BE2C (cell line): ENCODE measurements around the gene TLX1.

Experiments
- DNase-seq: peaks from one replicate; pipeline ENCODE4 v3.0.0-alpha.2; 2020
- H3K27me3 ChIP-seq: fragments of 250-450 bp; sonication (Bioruptor Pico); 2 replicates; pipeline ENCODE4 v1.5.1; 2020; ENCODE audit warnings: mild to moderate bottlenecking
- H3K36me3 ChIP-seq: fragments of 250-450 bp; sonication (Bioruptor Pico); 2 replicates; pipeline ENCODE4 v1.5.1; 2020; ENCODE audit warnings: mild to moderate bottlenecking
- H3K4me1 ChIP-seq: fragments of 250-450 bp; sonication (Bioruptor Pico); 2 replicates; pipeline ENCODE4 v1.5.1; 2020
- H3K4me3 ChIP-seq: 2 replicates; pipeline ENCODE4 v1.5.1; 2011; ENCODE audit warnings: low read depth, low read length
- H3K9me3 ChIP-seq: fragments of 250-450 bp; sonication (Bioruptor Pico); 2 replicates; pipeline ENCODE4 v1.5.1; 2020
- CTCF ChIP-seq: IDR thresholded peaks from 2 replicates; pipeline ENCODE4 v1.5.1; 2012; ENCODE audit warnings: mild to moderate bottlenecking, low read depth, low read length

Gene TLX1

DNA sequence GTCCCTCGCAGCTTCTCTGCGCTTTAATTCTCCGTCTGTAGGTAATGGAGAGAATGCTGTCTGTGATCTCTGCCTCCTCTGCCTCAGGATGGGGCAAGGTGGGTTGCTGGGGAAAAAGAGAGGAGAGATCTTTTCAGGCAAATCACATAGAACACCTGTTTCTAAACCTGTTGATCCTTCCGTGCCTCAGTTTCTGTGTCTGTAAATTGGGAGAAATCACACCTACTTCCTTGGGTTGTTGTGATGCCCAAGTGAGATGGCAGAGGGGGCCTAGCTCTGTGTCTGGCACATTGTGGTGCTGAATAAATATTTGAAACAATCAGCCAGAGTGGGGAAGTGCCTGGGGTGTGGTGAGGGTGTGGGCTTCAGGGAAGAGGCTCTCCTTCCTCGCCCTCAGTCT lies 40.5 kb upstream of the TLX1 start:
- Histone ChIP-seq H3K4me3 (no peak overlapping the region), H3K36me3 (no peaks in the 10 kb centered on the region), H3K27me3 (no peaks in the 10 kb centered on the region), H3K4me1 (peaks cover 18% of the 10 kb centered on the region), H3K9me3 (no peaks in the 10 kb centered on the region)
- DNase-seq, result no peak
- TF ChIP-seq CTCF, result no peak

DNA sequence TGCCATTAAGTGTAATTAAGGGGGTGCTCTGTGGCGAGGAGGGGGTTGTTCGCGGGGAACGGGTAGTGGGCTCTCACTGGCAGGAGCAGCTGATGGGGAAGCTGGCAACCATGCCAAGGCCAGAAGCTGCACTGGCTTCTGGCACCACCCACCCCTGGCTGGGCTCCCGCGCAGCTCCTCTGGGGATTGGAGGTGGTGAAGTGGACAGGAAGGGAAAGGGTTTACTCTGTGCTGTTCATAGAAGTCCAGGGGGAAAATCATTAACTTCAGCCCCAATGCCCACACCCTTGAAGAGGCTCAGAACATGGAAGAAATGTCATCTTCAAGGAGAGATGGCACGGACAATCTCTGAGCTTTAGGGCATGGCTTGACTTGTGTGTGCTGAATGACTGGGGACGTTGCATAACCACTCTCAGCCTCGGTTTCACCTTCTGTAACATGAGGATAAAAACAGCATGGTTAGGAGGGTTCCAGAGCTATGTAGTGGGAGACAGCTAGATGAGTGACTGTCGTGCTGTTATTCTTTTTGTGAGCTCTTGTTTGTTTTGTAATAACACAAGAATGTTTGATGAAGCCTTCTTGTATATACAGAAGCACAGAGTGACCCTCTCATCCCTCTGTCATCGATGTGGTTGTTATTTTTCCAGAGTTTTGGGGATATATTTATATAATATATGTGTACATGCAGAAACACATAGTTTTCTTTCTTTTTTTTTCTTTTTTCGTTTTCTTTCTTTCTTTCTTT lies 39.4 kb upstream of the TLX1 start:
- no peaks in the 10 kb centered on the region for H3K9me3 ChIP-seq
- DNase-seq, result peak; percentile 39
- no peak for TF ChIP-seq CTCF
- H3K4me3 ChIP-seq, result no peak overlapping the region
- peaks cover 13% of the 10 kb centered on the region for H3K4me1 ChIP-seq
- no peaks in the 10 kb centered on the region for H3K27me3 ChIP-seq
- H3K36me3 ChIP-seq, result no peaks in the 10 kb centered on the region

DNA sequence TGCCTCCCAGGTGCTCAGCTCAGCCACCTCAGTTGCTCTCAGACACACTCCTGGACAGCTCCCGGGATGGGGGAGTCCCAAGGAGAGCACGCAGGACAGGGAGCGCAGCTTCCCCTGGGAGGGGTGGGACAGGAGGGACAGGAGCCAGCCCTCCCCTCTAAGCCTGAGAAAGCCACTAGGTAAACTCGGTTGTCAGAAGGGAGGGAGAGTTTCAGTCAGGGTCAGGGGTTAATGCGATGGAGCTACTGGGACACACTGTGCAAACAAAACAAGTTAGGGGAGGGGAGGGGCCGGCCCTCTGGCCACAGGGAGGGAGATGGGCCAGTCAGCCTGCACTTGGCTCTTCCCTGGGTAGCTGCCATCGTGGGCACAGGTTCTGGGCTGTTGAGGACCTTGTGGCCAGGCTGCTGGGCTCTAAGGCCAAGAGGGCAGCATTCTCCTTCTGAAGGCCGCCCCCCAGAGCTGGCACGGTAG lies 38.2 kb upstream of the TLX1 start:
- DNase-seq, result no peak
- Histone ChIP-seq H3K4me3 (no peak overlapping the region), H3K9me3 (no peaks in the 10 kb centered on the region), H3K36me3 (no peaks in the 10 kb centered on the region), H3K27me3 (no peaks in the 10 kb centered on the region), H3K4me1 (peaks cover 11% of the 10 kb centered on the region)
- TF ChIP-seq CTCF, result no peak

GRCh38 chr10:101094121-101094879 lies 36.8 kb upstream of the TLX1 start:
- TF ChIP-seq CTCF, result no peak
- no peak for DNase-seq
- no peaks in the 10 kb centered on the region for H3K27me3 ChIP-seq
- H3K4me3 ChIP-seq, result no peak overlapping the region
- H3K4me1 ChIP-seq, result peaks cover 3% of the 10 kb centered on the region; the same call in 1 of the 2 replicates
- H3K36me3 ChIP-seq, result no peaks in the 10 kb centered on the region
- H3K9me3 ChIP-seq, result no peaks in the 10 kb centered on the region

- no peak for TF ChIP-seq CTCF
- Histone ChIP-seq H3K4me3 (no peak overlapping the region), H3K4me1 (peaks cover 3% of the 10 kb centered on the region; the same call in 1 of the 2 replicates), H3K27me3 (no peaks in the 10 kb centered on the region), H3K9me3 (no peaks in the 10 kb centered on the region), H3K36me3 (no peaks in the 10 kb centered on the region)
- DNase-seq, result no peak
Measured at GRCh38 chr10:101095004-101095403, 36.1 kb upstream of the TLX1 start.
